Lower lobe of right lung (tissue), 2 donors: Measurements from ENCODE around the gene TFAP2E. TPM values are rescaled to one million over a fixed set of nuclear protein-coding genes. Genes with fewer than 3 reads are reported as not detected.

Experiments used
- ATAC-seq, 2 donors: fragments of 200-7000 bp; cut with Tn5 transposase; one replicate each; pipeline ENCODE4 v1.9.1; 2020 to 2022; ENCODE audit warnings: mild to moderate bottlenecking in 2 of 2, moderate library complexity in 2 of 2
- DNase-seq: peaks from one replicate; pipeline ENCODE4 v3.0.0-alpha.2; 2020
- H3K27ac ChIP-seq: fragments of 200-600 bp; one replicate; pipeline ENCODE4 v1.8.0; 2022
- H3K27me3 ChIP-seq: fragments of 200-600 bp; one replicate; pipeline ENCODE4 v1.8.0; 2022; ENCODE audit warnings: low read depth
- H3K36me3 ChIP-seq: fragments of 200-600 bp; one replicate; pipeline ENCODE4 v1.8.0; 2022; ENCODE audit warnings: mild to moderate bottlenecking
- H3K4me1 ChIP-seq: fragments of 200-600 bp; one replicate; pipeline ENCODE4 v1.8.0; 2022
- H3K4me3 ChIP-seq: fragments of 200-600 bp; one replicate; pipeline ENCODE4 v1.8.0; 2022; ENCODE audit warnings: mild to moderate bottlenecking
- H3K9me3 ChIP-seq: fragments of 200-600 bp; one replicate; pipeline ENCODE4 v1.8.0; 2022
- intact Hi-C: fragments of 100-400 bp; cut with DNase I; formaldehyde crosslinking; loops from one replicate; pipeline ENCODE4 v1.11.0; 2022
- total RNA-seq: library from RNA; stranded (reverse); fragmentation: NEBNext Ultra II Directional; extraction: Animal tissue kit (Norgen Biotek cat#: 25700); gene quantifications from one replicate; pipeline ENCODE4 v1.2.1, GENCODE V29; 2021
- TF ChIP-seq, protein P1 (sequence below): fragments of 200-600 bp; IDR thresholded peaks from one replicate; pipeline ENCODE4 v1.8.0; 2022; ENCODE audit warnings: antibody characterized with exemption, mild to moderate bottlenecking
- donor health status: DM: no; HTN: yes; CAD: no; lungs with severe emphysema.

The TFAP2E gene
- total RNA-seq, 1 donor from 2014 or later: 2.2 TPM

DNA sequence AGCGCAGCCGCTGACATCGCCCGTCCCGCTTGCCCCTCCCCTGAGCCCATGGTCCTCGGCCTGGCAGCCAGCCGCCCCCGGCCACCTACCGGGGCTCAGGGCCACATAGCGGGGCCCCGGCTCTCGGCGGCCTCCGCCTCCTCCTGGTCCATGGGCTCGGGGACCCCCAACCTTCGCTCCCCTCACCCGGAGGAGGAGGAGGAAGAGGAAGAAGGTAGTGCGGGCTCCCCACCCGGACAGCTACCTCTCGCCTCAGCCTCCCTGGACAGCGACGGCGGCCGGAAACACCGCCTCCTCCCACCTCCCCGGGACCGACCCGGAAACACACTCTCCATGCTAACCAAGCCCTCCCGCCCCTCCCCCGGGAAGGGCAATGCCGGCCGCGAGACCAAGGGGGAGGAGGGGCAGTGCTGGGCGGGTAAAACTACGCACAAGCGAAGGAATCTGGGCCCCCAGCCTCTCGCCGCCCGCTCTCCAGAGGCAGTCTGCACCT, 15.9 kb upstream of the TFAP2E start, which contains the start of gene KIAA0319L:
KIAA0319L (minus strand) TSS at position 286 of the 493 bp plus-strand sequence. CDS start 2,912 bp downstream, outside the sequence.
- ATAC-seq (peak; percentile 91 to 92), DNase-seq (peak; percentile 92)
- peaks cover 52% of the 10 kb centered on the region for H3K4me1 ChIP-seq
- intact Hi-C loops: loop anchor here (10.0 kb wide), 1 partner anchor 102 kb away; no protein-coding TSS in a partner anchor
- TF ChIP-seq, protein P1, sequence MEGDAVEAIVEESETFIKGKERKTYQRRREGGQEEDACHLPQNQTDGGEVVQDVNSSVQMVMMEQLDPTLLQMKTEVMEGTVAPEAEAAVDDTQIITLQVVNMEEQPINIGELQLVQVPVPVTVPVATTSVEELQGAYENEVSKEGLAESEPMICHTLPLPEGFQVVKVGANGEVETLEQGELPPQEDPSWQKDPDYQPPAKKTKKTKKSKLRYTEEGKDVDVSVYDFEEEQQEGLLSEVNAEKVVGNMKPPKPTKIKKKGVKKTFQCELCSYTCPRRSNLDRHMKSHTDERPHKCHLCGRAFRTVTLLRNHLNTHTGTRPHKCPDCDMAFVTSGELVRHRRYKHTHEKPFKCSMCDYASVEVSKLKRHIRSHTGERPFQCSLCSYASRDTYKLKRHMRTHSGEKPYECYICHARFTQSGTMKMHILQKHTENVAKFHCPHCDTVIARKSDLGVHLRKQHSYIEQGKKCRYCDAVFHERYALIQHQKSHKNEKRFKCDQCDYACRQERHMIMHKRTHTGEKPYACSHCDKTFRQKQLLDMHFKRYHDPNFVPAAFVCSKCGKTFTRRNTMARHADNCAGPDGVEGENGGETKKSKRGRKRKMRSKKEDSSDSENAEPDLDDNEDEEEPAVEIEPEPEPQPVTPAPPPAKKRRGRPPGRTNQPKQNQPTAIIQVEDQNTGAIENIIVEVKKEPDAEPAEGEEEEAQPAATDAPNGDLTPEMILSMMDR: no peak
- peaks cover 17% of the 10 kb centered on the region for H3K36me3 ChIP-seq
- H3K27me3 ChIP-seq: no peaks in the 10 kb centered on the region
- no peaks in the 10 kb centered on the region for H3K9me3 ChIP-seq
- H3K27ac ChIP-seq: peak within 1 kb of the TSS; percentile 96
- H3K4me3 ChIP-seq: peak within 1 kb of the TSS; percentile 85

DNA sequence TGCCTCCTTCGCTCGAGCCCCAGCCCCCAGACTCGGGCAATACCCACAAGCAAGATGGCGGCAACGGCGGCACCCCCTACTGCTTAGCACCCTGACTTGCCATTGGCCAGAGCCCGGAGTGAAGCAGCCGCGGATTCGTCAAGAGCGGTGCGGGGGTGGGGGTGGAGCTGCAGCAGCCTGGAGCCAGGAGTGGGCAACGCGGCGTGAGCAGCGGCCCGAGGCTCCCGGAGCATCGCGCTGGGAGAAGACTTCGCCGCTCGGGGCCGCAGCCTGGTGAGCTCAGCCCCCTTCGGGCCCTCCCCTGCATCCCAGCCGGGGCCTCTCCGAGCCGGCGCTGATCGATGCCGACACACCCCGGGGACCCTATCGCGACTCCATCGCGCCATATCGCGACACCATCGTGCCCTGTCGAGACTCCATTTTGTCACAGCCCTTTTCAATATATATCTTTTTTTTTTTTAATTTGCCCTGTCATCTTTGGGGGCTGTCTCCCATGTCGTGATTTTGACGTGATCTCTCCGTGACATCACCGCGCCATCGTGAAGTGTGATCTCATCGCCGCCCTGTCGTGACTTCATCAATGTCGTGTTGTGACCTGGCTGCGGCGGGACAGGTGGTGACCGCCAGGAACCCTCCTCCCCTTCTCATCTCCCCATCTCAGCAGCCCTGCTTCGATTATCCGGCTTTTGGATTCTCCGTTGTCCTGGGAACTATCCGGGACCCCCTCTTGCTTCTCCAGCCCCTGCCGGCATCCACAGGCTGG, 15.3 kb upstream of the TFAP2E start, which contains the start of gene NCDN:
NCDN (plus strand) TSS at position 189 of the 763 bp plus-strand sequence; CDS start at position 581, 392 bp downstream.
- Histone ChIP-seq H3K27ac (peak within 1 kb of the TSS; percentile 96), H3K4me3 (peak within 1 kb of the TSS; percentile 85), H3K27me3 (no peaks in the 10 kb centered on the region), H3K36me3 (peaks cover 11% of the 10 kb centered on the region), H3K9me3 (no peaks in the 10 kb centered on the region), H3K4me1 (peaks cover 52% of the 10 kb centered on the region)
- ATAC-seq (peak; percentile 95 to 97), DNase-seq (peak; percentile 98)
- TF ChIP-seq, protein P1: no peak
- intact Hi-C loops: loop anchor here (10.0 kb wide), 1 partner anchor 103 kb away; no protein-coding TSS in a partner anchor

DNA sequence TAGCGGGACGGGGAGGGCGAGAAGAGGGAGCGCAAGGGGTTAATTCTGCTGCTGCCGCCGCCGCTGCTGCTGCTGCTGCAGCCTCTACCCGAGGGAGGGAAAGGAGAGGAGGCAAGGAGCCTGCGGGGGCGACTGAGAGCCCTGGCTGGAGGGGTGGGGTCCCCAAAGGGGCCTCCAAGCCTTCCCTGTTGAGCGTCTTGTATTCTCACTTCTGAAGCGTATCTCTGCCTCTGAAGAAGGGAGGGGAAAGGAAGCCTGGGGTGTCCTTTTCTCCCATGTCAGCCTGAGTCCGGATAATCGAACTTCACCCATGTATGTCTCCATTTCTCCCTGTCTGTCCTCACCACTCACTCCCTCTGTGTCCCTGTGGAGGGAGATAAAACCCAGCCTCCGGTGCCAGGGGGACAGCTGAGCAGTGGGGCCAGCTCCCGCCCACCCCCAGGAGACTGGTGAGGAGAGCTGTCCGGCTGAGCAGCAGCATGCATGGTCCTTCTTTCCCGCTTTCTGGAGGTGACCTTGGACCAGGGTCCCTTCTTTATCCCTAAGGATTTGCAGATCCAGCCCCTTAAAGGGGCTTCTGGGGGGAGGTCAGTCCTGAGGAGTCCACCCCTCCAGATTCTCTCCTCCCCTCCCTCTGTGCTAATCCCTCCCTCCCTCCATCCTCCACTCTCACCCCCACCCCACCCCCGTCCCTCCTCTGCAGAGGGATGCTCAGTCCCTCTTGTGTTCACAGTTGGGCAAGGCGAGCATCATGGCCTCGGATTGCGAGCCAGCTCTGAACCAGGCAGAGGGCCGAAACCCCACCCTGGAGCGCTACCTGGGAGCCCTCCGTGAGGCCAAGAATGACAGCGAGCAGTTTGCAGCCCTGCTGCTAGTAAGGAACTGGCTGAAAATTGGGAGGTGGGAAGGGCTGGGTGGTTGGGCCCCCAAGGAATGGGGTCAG, 14.5 kb upstream of the TFAP2E start:
- TF ChIP-seq, protein P1: no peak
- peaks cover 9% of the 10 kb centered on the region for H3K36me3 ChIP-seq
- H3K27ac ChIP-seq: peak overlapping the region; percentile 96
- intact Hi-C loops: loop anchor here (10.0 kb wide), 1 partner anchor 104 kb away; no protein-coding TSS in a partner anchor
- no peak for DNase-seq
- ATAC-seq: no peak
- H3K9me3 ChIP-seq: no peaks in the 10 kb centered on the region
- peaks cover 43% of the 10 kb centered on the region for H3K4me1 ChIP-seq
- H3K27me3 ChIP-seq: no peaks in the 10 kb centered on the region
- H3K4me3 ChIP-seq: peak overlapping the region; percentile 85

DNA sequence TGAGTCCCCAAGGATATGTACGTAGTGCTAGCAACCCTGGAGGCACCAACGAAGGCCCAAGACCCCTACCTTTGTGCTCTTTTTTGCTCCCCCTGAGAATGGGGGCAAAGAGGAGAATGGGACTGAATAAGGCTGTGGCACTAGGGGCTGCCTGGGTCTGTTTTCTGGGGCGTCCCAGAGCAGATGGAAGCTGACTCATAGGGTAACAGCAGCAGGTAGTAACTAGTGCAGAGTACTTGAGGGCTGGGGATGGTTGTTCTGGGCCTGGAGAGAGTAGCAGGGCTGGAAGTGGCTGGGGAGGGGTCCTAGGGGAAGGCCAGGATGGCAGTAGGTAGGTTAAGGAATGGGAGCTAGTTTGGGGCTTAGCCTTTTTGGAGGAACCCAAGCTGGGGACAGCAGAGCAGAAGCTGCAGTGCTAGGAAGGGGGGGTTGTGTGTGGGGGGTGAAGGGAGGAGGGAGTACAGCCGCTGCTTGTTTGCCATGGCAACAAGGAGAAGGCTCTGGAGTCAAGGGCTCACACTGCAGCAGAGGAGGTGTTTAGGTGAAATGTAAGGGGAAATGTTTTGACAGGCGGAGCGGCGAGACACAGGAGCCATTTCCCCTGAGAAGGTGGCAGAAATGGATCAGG, 13.7 kb upstream of the TFAP2E start:
- Histone ChIP-seq H3K27ac (no peak overlapping the region), H3K4me1 (peaks cover 35% of the 10 kb centered on the region)
- intact Hi-C loops: loop anchor here (10.0 kb wide), 1 partner anchor 105 kb away; no protein-coding TSS in a partner anchor

More for the DNA sequence above, 13.7 kb upstream of the TFAP2E start:
- no peak for ATAC-seq
- Histone ChIP-seq H3K9me3 (no peaks in the 10 kb centered on the region), H3K4me3 (no peak overlapping the region), H3K36me3 (peaks cover 14% of the 10 kb centered on the region), H3K27me3 (no peaks in the 10 kb centered on the region)
- TF ChIP-seq, protein P1: no peak
- DNase-seq: no peak
